Measurements from ENCODE around the gene TMEM256. TPM values are rescaled to one million over a fixed set of nuclear protein-coding genes. Genes with fewer than 3 reads are reported as not detected.

TMEM256 gene
- 53.5 and 54.7 TPM in 2 replicates for total RNA-seq

GRCh38 chr17:7403977-7404736 lies at the start of gene TMEM256:
Gene TMEM256, minus strand, starts transcription at chr17:7404097. Its CDS starts 13 bp downstream, at chr17:7404084.
- Mint-ChIP-seq H3K9me3 (no peaks in the 10 kb centered on the region), H3K27ac (peak within 1 kb of the TSS; percentile 95), H3K36me3 (ENCODE audit: low read depth) (peaks cover 2% of the 10 kb centered on the region), H3K4me3 (peak within 1 kb of the TSS; percentile 92), H3K4me1 (ENCODE audit: low read depth) (peaks cover 13% of the 10 kb centered on the region), H3K27me3 (ENCODE audit: insufficient read depth) (peaks cover 21% of the 10 kb centered on the region)
- peak; percentile 94 for DNase-seq (ENCODE audit: low spot score)
- intact Hi-C loops (cut with micrococcal nuclease) = loop anchor here (1.0 to 5.0 kb wide), 19 partner anchors 10 to 962 kb away; partner anchors contain the start of genes CNTROB, CTDNEP1, EIF5A and ELP5

GRCh38 chr17:7448461-7448860 lies 44.6 kb upstream of the TMEM256 start:
- intact Hi-C loops (cut with micrococcal nuclease) = no loop called here
- peaks cover 29% of the 10 kb centered on the region for H3K36me3 Mint-ChIP-seq (ENCODE audit: low read depth)
- DNase-seq (ENCODE audit: low spot score) = no peak
- no peaks in the 10 kb centered on the region for H3K9me3 Mint-ChIP-seq
- H3K27ac Mint-ChIP-seq = no peak overlapping the region
- H3K4me3 Mint-ChIP-seq = no peak overlapping the region
- peaks cover 16% of the 10 kb centered on the region for H3K4me1 Mint-ChIP-seq (ENCODE audit: low read depth)
- H3K27me3 Mint-ChIP-seq (ENCODE audit: insufficient read depth) = peaks cover 17% of the 10 kb centered on the region

GRCh38 chr17:7445619-7445968 lies 41.7 kb upstream of the TMEM256 start:
- no peaks in the 10 kb centered on the region for H3K9me3 Mint-ChIP-seq
- H3K36me3 Mint-ChIP-seq (ENCODE audit: low read depth) = peaks cover 33% of the 10 kb centered on the region
- H3K4me3 Mint-ChIP-seq = peak overlapping the region; percentile 79
- H3K27me3 Mint-ChIP-seq (ENCODE audit: insufficient read depth) = peaks cover 19% of the 10 kb centered on the region
- intact Hi-C loops (cut with micrococcal nuclease) = loop anchor here (1.0 kb wide), 1 partner anchor 10 kb away; no protein-coding TSS in a partner anchor
- peak; percentile 24 for DNase-seq (ENCODE audit: low spot score)
- peaks cover 15% of the 10 kb centered on the region for H3K4me1 Mint-ChIP-seq (ENCODE audit: low read depth)
- H3K27ac Mint-ChIP-seq = peak overlapping the region; percentile 34

GRCh38 chr17:7444682-7445618 lies 41.1 kb upstream of the TMEM256 start, which contains the start of gene CHRNB1:
Gene CHRNB1, plus strand, starts transcription at chr17:7445061. Its CDS starts 67 bp downstream, at chr17:7445128.
- DNase-seq (ENCODE audit: low spot score) = no peak
- intact Hi-C loops (cut with micrococcal nuclease) = loop anchor here (1.0 kb wide), 1 partner anchor 10 kb away; no protein-coding TSS in a partner anchor
- Mint-ChIP-seq H3K4me3 (peak within 1 kb of the TSS; percentile 79), H3K4me1 (ENCODE audit: low read depth) (peaks cover 20% of the 10 kb centered on the region), H3K27me3 (ENCODE audit: insufficient read depth) (peaks cover 19% of the 10 kb centered on the region), H3K27ac (peak within 1 kb of the TSS; percentile 34), H3K36me3 (ENCODE audit: low read depth) (peaks cover 29% of the 10 kb centered on the region), H3K9me3 (no peaks in the 10 kb centered on the region)

GRCh38 chr17:7443499-7444485 lies 39.9 kb upstream of the TMEM256 start:
- no peak overlapping the region for H3K27ac Mint-ChIP-seq
- intact Hi-C loops (cut with micrococcal nuclease) = no loop called here
- peaks cover 21% of the 10 kb centered on the region for H3K27me3 Mint-ChIP-seq (ENCODE audit: insufficient read depth)
- H3K36me3 Mint-ChIP-seq (ENCODE audit: low read depth) = peaks cover 31% of the 10 kb centered on the region
- no peaks in the 10 kb centered on the region for H3K9me3 Mint-ChIP-seq
- DNase-seq (ENCODE audit: low spot score) = no peak
- H3K4me1 Mint-ChIP-seq (ENCODE audit: low read depth) = peaks cover 26% of the 10 kb centered on the region
- H3K4me3 Mint-ChIP-seq = no peak overlapping the region

- intact Hi-C loops (cut with micrococcal nuclease) = no loop called here
- H3K27ac Mint-ChIP-seq = no peak overlapping the region
- H3K4me1 Mint-ChIP-seq (ENCODE audit: low read depth) = peaks cover 38% of the 10 kb centered on the region
- peaks cover 29% of the 10 kb centered on the region for H3K36me3 Mint-ChIP-seq (ENCODE audit: low read depth)
- no peaks in the 10 kb centered on the region for H3K9me3 Mint-ChIP-seq
- H3K27me3 Mint-ChIP-seq (ENCODE audit: insufficient read depth) = peaks cover 18% of the 10 kb centered on the region
- no peak for DNase-seq (ENCODE audit: low spot score)
- no peak overlapping the region for H3K4me3 Mint-ChIP-seq
Measured at GRCh38 chr17:7442142-7442541, 38.2 kb upstream of the TMEM256 start.

- Mint-ChIP-seq H3K4me1 (ENCODE audit: low read depth) (peaks cover 46% of the 10 kb centered on the region), H3K9me3 (no peaks in the 10 kb centered on the region), H3K36me3 (ENCODE audit: low read depth) (peaks cover 26% of the 10 kb centered on the region), H3K27ac (no peak overlapping the region), H3K4me3 (peak overlapping the region; percentile 69), H3K27me3 (ENCODE audit: insufficient read depth) (peaks cover 15% of the 10 kb centered on the region)
- no peak for DNase-seq (ENCODE audit: low spot score)
- intact Hi-C loops (cut with micrococcal nuclease) = no loop called here
Measured at GRCh38 chr17:7441266-7441665, 37.4 kb upstream of the TMEM256 start.

- H3K36me3 Mint-ChIP-seq (ENCODE audit: low read depth) = peaks cover 23% of the 10 kb centered on the region
- no peaks in the 10 kb centered on the region for H3K9me3 Mint-ChIP-seq
- peak overlapping the region; percentile 83 for H3K4me3 Mint-ChIP-seq
- H3K27ac Mint-ChIP-seq = no peak overlapping the region
- intact Hi-C loops (cut with micrococcal nuclease) = no loop called here
- peaks cover 46% of the 10 kb centered on the region for H3K4me1 Mint-ChIP-seq (ENCODE audit: low read depth)
- no peak for DNase-seq (ENCODE audit: low spot score)
- peaks cover 13% of the 10 kb centered on the region for H3K27me3 Mint-ChIP-seq (ENCODE audit: insufficient read depth)
Measured at GRCh38 chr17:7440834-7441195, 36.9 kb upstream of the TMEM256 start.

- intact Hi-C loops (cut with micrococcal nuclease) = no loop called here
- H3K9me3 Mint-ChIP-seq = no peaks in the 10 kb centered on the region
Measured at GRCh38 chr17:7440113-7440833, 36.4 kb upstream of the TMEM256 start.

GRCh38 chr17:7439462-7440112 lies 35.7 kb upstream of the TMEM256 start, which contains the start of gene FGF11:
Gene FGF11, plus strand, starts transcription at chr17:7439512. Its CDS starts 109 bp downstream, at chr17:7439621.
- peaks cover 10% of the 10 kb centered on the region for H3K27me3 Mint-ChIP-seq (ENCODE audit: insufficient read depth)
- intact Hi-C loops (cut with micrococcal nuclease) = loop anchor here (1.0 to 5.0 kb wide), 3 partner anchors 8 to 392 kb away; no protein-coding TSS in a partner anchor
- peaks cover 20% of the 10 kb centered on the region for H3K36me3 Mint-ChIP-seq (ENCODE audit: low read depth)
- peak within 1 kb of the TSS; percentile 85 for H3K27ac Mint-ChIP-seq
- peaks cover 43% of the 10 kb centered on the region for H3K4me1 Mint-ChIP-seq (ENCODE audit: low read depth)
- H3K4me3 Mint-ChIP-seq = peak within 1 kb of the TSS; percentile 83
- DNase-seq (ENCODE audit: low spot score) = no peak
- no peaks in the 10 kb centered on the region for H3K9me3 Mint-ChIP-seq

More at GRCh38 chr17:7440113-7440833, 36.4 kb upstream of the TMEM256 start:
- Mint-ChIP-seq H3K27ac (peak overlapping the region; percentile 83), H3K4me3 (peak overlapping the region; percentile 83), H3K27me3 (ENCODE audit: insufficient read depth) (peaks cover 10% of the 10 kb centered on the region), H3K4me1 (ENCODE audit: low read depth) (peaks cover 44% of the 10 kb centered on the region), H3K36me3 (ENCODE audit: low read depth) (peaks cover 20% of the 10 kb centered on the region)
- DNase-seq (ENCODE audit: low spot score) = peak; percentile 35
